HG02870 (cell line): ENCODE results near the gene DEUP1.
"Not testable (repeated sequence)": the region's sequence is repeated elsewhere in the genome, so short reads cannot be mapped to it uniquely, and the experiment has no call there.

Experiments
- ATAC-seq: cut with Tn5 transposase; IDR thresholded peaks from one replicate; pipeline ENCODE4 v1.9.1; 2021; ENCODE audit warnings: mild to moderate bottlenecking, moderate library complexity; ENCODE audit not compliant: unreplicated experiment

Gene DEUP1

DNA sequence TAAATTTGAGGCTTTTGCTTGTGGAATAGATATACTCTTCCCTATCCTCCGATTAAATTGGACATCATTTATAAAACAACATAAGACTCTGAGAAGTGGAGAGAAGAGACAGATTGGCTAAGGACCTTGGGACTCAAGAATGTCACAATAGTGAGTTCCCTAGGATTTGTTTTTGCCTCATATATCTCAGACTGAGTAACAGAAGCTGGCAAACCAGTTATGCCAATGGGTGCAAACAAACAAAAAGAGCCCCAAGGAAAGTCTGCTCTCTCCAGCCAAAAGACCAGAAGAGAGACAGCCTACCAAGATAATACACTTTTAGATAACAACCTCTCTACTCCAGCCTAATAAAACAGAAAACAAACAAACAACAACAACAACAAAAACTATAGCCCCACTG, 28.9 kb downstream of the DEUP1 start:
- ATAC-seq: no peak

DNA sequence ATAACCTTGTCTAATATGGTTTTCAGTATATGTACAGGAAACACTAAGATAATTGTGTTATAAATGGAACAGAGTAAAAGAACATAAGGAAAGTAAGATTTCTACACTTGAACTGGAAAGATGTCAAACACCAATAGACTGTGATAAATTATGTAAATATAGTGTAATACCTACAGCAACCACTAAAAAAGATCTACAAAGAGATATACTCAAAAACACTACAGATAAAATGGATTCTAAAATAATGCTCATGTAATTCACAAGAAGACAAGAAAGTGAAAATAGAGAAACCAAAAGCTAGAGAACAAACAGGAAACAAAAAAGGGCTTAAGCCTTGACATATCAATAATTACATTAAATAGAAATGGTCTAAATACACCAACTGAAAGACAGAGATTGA, 30.9 kb downstream of the DEUP1 start:
- no peak for ATAC-seq

DNA sequence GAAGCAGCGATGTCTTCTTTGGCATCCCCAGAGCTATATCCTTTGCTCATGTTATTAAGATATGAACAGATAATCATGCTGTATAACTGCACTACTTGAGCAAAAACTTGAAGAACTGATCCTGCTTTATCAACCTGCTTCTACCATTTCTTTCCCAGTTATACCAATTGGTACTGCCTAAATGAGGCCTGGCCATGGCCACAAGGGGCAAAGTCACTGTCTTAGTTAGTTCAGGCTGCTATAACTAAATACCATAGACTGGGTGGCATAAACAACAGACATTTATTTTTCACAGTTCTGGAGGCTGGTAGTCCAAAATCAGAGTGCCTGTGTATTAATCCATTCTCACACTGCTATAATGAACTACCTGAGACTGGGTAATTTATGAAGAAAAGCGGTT, 37.5 kb downstream of the DEUP1 start:
- no peak for ATAC-seq

DNA sequence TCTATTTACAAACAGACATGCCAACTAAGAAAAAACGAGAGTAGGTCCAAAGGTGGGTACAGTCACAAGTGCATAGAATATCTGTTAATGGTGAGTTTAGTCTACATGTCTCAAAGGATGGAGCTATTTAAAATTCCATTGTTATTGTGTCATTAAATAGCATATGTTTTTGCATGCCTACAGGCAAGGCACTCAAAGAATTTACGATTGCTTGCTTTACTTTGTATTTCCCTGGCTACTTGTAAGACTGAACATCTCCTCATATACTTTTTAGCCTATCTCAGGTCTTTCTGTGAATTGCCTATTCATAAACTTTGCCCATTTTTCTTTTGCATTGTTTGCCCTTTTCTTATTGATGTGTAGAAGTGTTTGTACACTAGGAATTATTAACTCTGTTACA, 39.7 kb downstream of the DEUP1 start:
- no peak for ATAC-seq

DNA sequence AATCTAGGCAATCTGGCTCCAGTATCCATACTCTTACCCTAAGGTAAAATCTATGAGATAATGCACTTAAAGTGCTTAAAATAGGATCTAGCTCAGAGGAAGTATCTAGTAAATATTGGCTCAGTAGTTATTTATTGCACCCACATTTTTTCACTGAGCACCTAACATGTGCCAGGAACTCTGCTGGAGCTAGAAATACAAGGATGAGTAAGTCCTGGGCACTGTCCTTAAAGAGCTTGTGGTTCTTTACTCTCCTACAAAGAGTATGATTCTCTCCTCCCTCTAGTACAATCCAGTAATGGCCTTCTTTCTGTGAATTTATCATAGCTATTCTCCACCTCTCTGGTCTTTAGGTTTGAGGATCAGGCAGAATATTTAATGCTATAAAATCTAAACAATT, 59.2 kb downstream of the DEUP1 start:
- ATAC-seq: no peak

DNA sequence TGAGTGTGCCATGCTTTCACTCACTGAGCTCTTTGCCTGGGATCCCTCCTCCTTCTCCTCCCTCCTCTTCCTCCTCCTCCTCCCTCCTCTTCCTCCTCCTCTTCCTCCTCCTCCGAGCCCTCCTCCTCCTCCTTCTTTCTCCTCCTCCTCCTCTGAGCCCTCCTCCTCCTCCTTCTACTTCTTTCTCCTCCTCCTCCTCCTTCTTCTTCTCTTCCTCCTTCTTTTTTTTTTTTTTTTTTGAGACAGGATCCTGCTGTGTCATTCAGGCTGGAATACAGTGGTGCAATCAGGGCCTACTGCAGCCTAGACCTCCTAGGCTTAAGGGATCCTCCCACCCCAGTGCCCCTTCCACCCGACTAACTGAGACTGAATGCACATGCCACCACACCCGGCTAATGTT, 62.3 kb downstream of the DEUP1 start:
- no peak for ATAC-seq

DNA sequence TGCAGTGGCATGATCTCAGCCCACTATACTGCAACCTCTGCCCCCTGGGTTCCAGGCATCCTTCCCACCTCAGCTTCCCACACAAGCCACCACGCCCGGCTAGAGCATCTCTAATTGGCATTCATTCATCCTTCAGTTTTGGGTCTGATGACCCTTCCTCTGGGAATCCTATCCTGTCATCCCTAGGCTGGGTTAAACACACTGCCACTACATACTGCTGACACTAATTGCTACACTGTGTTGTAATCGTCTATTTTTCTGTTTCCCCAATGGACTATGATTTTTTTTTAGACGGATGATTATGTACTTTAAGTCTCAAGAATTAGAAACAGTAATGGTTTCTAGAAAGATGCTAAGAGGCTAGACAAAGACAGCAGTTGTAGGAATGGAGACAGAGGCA, 62.8 kb downstream of the DEUP1 start:
- ATAC-seq: no peak

DNA sequence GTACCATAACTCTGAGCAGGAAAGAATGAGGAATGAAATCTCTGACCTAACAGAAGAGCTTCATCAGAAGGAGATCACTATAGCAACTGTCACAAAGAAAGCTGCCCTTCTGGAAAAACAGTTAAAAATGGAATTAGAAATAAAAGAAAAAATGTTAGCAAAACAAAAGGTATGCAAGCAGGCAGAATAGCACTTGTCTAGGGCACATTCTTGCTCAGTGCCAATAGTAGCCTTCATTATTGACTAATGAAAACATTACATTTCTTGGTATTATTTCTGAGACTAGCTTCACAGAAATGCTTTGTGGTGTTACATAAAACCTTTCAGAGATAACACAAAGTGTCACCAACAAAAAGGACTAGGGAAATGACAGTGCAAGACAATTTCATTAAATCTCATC, 63.9 kb downstream of the DEUP1 start:
- no peak for ATAC-seq

DNA sequence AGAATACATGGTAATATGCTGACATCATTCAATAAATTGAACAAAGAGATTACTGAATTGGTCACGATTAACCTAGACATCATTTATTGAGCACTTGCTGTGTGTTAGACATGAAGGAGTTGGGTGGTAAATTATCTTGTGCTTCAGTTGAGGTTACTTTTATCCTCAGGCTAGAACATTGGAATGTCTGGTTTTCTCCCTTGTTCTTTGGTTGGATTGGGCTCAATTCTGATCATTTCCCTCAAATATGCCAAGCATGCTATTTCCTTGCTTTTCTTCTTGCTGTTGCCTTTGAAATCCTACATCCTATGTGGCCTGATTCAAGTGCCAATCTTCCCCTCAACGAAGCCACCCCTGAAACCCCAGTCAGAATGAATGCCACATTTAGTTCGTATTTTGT, 65.8 kb downstream of the DEUP1 start:
- ATAC-seq: no peak

DNA sequence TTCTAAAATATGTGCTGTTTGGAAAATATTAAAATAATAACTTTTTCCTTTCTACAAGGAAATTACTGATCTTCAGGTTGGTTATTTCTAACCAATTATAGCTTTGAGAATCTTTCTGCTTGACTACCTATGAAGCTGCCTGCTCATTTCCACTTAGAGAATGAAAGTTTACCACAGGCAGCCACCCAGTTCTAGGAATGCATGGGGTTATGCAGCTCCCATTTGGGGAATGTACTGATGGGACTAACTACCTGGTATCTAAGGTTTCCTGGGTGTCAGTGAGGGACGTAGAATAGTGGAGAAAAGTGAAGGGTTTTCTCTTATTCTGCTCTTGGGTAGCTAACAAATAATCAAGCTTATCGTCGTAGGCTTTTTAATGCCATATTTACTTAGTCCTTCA, 73.4 kb downstream of the DEUP1 start:
- no peak for ATAC-seq

DNA sequence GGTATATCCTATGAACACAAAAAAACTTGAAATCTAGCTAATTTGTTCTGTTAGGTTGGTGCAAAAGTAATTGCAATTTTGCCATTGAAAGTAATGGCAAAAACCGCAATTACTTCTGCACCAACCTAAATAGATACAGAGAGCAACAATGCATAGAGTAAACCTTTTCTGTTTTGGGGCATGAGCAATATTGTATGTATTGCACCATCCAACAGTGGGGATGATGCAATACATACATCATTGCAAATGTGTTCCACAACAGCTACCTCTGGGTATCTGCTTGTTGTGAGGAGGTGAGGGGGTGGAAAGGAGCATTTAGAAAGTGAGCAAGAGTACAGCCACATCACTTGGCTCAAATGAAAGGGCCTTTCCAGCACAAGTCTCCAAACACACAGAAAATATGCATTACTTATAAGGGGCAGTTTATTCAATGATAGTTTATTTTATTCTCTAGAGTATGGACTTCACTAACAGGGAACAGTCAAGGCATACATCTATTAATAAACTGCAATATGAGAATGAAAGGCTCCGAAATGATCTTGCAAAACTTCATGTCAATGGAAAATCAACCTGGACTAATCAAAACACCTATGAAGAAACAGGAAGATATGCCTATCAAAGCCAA, 77.3 kb downstream of the DEUP1 start:
- no peak for ATAC-seq

DNA sequence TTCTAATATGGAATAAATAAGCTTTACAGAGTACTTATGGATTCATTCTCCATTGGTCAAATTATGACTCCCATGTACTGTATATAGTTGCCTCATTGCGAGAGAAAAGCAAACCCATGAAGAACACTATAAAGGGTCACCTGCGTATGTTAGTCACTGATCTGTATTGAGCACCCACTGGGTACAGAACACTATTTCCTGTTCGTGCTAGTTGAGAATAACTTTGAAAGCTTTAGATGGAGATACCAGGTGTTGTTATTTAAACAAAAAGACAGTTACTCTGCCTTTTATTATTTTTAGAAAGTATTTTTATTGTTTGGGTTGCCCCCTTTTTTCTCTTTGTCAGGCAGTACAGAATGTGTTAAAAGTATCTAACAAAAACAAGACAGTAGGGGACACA, 79.9 kb downstream of the DEUP1 start:
- no peak for ATAC-seq

DNA sequence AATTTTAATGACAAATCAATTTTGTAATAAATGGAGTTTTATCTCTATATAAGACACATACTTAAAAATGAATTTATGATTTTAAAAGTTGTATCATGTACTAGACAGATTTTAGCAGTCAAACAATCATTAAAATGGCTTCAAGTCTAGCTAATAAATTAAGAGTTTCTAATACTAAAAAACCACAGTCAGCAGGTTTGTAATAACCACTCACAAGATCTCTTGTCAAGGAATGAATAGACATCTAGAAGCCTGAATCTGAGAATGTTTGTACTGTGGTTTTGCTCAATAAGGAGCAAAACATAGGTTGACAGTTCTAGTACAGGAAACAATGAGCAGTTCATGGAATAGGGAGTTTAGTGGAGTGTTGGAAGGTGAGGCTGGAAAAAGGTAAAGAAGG, 81.2 kb downstream of the DEUP1 start:
- ATAC-seq: no peak

DNA sequence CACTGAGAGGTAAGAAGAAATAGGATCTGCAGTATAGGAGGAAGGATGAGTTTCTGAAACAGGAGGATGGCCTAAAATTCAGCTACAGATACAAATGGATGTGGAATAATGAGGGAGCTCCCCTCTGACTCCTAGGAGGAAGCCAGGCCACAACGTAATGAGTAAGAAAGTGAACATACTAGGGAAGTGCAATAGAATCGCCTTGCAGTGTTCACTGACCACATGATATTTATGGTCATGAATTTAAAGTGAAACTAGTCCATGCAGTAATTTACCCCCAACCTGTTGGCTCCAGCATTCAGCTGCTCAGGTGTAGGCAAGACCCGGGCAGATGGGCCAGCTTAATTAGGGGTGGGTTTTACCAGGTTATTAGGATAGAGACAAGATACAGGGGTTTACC, 101.7 kb downstream of the DEUP1 start:
- ATAC-seq: no peak

DNA sequence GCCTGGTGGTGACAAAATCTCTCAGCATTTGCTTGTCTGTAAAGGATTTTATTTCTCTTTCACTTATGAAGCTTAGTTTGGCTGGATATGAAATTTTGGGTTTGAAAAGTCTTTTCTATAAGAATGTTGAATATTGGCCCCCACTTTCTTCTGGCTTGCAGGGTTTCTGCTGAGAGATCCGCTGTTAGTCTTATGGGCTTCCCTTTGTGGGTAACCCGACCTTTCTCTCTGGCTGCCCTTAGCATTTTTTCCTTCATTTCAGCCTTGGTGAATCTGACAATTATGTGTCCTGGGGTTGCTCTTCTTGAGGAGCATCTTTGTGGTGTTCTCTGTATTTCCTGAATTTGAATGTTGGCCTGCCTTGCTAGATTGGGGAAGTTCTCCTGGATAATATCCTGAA, 112.7 kb downstream of the DEUP1 start:
- ATAC-seq: not testable (repeated sequence)

DNA sequence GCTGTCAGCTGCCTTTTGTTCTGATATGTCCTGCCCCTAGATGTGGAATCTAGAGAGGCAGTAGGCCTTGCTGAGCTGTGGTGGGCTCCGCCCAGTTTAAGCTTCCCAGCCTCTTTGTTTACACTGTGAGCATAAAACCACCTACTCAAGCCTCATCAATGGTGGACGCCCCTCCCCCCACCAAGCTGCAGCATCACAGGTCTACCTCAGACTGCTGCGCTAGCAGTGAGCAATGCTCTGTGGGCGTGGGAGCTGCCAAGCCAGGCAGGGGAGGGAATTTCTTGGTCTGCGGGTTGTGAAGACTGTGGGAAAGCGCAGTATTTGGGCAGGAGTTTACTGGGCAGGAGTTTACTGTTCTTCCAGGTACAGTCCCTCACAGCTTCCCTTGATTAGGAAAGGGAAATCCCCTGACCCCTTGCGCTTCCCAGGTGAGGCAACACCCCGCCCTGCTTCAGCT, 114.1 kb downstream of the DEUP1 start:
- no peak for ATAC-seq

DNA sequence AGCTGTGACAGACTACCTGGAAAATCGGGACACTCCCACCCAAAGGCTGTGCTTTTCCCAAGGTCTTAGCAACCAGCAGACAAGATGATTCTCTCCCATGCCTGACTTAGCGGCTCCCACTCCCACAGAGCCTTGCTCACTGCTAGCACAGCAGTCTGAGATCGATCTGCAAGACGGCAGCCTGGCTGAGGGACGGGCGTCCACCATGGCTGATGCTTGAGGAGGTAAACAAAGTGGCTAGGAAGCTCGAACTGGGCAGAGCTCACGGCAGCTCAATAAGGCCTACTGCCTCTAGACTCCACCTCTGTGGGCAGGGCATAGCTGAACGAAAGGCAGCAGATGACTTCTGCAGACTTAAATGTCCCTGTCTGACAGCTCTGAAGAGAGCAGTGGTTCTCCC, 127.7 kb downstream of the DEUP1 start:
- ATAC-seq: no peak

DNA sequence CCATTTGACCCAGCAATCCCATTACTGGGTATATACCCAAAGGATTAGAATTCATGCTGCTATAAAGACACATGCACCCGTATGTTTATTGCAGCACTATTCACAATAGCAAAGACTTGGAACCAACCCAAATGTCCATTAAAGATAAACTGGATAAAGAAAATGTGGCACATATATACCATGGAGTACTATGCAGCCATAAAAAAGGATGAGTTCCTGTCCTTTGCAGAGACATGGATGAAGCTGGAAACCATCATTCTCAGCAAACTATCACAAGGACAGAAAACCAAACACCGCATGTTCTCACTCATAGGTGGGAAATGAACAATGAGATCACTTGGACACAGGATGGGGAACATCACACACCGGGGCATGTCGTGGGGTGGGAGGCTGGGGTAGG, 133.1 kb downstream of the DEUP1 start:
- not testable (repeated sequence) for ATAC-seq

DNA sequence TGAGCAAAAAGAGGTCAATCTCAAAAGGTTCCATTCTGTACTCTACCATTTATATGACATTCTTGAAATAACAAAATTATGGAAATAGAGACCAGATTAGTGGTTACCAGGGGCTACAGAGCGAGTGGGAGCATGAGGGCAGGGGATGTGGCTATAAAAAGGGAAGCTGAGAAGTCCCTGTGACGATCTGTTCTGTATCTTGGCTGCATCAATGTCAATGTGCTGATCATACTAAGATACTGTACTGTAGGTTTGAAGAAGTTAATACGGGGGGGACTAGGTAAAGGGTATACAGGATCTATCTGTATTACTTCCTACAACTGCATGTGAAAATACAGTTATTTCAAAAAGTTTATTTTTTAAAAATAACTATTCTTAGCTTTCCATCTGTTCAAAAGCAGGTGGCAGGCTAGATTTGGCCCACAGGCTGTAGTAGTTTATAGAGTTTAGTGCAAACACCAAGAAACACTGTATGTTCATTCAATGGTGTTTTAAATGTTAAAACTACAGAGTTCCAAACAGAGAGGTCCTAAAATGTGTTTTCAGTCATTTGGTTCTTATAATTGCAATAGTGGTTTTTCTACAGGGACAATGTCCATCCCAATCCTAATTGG, 134.5 kb downstream of the DEUP1 start:
- ATAC-seq: no peak

DNA sequence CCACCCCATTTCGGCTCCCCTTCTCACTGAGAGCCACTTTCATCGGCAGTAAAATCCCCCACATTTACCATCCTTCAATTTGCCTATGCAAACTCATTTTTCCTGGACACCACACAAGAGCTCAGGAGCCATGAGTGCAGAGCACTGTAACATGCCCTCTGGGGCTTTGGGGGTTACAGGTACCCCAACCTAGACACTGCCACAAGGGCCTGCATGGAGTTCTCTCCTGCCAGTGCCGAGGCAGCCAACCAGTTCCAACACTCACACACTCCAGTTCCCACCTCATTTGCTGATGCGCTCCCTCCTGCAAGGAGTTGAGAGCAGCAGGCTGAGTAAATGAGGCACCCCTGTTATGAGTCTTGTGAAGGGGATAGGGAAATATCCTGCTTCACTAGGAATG, 136.5 kb downstream of the DEUP1 start:
- ATAC-seq: no peak

DNA sequence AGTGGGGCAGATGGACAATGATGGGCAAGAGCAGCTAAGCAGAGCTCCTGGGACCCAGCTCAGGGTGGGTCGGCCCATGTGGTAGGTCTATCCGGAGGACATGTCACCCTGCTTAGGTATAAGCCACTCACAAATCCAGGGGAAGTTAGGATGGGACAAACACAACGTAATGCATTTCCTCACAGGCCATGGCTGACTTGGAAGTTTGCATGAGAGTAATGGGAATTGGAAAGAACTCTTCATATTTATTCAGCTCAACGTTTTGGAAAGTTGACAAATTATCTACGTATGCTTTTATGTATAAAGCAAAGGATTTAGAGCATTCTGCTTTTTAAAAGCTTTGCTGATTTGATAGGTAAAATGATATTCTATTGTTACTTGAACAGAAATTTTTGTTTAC, 137.7 kb downstream of the DEUP1 start:
- no peak for ATAC-seq

DNA sequence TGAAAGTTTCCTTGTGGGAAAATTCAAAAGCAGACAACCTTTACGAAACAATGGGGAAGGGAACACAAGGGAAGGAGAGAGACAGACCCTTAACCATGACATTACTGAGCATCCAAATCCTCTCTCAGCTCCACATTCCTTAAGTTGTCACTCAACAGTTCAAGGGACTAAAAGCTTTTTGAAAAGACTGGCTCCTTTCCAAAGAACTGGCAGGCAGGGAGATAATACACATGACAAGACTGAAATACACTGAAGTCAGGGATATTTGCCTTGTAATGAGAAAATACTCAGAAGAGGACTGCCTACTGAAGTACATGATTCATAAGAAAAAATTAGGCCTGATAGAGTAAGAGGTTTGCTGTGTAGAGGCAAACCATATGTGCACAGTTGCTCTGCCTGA, 143.6 kb downstream of the DEUP1 start:
- ATAC-seq: no peak

DNA sequence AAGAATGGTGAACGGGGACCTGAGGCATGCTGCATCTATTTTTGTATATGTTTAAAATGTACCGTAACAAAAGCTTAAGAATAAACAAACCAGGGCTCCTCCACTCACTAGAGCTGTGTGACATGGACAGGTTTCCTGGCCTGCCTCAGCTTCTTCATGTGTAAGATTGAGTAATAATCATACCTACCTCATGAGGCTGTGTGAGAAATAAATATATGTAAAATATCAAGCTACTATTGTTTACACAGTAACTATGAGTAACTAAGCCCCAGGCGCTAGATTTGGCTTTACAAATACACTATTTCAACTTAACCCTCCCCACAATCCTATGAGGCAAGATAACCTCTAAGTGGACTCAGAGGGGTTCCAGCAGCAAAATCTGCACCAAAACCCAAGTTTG, 146.3 kb downstream of the DEUP1 start:
- no peak for ATAC-seq
